Dermis blood vessel endothelial cell (primary cell): Measurements from ENCODE around the gene B3GLCT. TPM values are rescaled to one million over a fixed set of nuclear protein-coding genes. Genes with fewer than 3 reads are reported as not detected.
A peak's percentile ranks its signal among the peaks of the same experiment; 100 is the strongest.
"Not testable (repeated sequence)": the region's sequence is repeated elsewhere in the genome, so short reads cannot be mapped to it uniquely, and the experiment has no call there.

Experiments
- DNase-seq: peaks from one replicate; pipeline ENCODE4 v3.0.0; 2010
- total RNA-seq: library from RNA; depleted of rRNA; stranded (reverse); fragments of >200 nt; gene quantifications from 2 replicates; pipeline ENCODE4 v1.2.3, GENCODE V29; 2014

Gene B3GLCT
- total RNA-seq, 1 donor from 2014 or later, result 20.4 TPM

DNA sequence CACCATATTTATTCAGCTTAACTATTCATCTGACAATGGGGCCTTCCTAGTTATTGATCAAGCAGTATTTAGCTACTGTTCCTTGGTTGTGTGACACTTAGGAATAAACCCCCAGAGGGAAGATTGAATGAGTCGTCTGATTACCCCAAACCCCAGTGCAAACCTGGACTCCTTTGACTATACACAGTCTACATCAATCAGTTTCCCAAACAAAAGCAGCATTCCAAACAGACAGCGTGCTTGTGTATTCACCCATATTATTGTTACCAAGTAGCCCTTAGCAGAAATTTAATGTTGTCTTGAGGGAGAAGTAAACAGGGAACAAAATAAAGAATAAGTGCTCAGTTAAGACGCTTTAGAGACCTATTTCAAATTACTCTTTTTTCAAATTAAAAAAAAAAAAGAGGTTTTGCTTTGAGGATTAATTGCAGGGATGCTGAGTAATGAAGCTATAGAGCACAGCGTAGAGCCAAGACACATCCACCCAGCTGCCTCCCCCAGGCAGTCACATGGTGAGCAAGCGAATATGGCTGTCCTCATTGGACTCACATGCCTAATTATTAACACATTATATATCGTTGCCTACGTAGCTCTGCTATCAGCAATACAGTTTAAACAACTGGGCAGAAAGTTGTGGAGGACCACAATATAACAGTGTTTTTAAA lies 14.7 kb upstream of the B3GLCT start:
- no peak for DNase-seq

DNA sequence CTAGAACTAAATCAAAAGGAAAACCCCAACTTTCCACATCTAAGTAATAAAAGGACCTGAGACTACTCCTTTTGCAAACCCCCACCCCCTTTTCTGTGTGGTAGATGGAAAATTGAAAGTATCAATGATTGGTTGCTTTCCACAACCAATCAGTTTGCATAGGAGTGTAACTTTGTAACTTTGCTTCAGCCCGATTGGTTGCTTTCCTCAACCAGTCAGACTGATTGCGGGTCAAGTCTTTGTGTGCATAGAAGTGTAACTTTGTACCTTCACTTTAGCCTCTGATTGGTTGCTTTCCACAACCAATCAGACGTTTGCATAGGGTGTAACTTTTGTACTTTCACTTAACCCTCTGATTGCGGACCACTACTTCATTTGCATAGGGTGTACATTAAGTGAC lies 8.0 kb upstream of the B3GLCT start:
- DNase-seq, result no peak

DNA sequence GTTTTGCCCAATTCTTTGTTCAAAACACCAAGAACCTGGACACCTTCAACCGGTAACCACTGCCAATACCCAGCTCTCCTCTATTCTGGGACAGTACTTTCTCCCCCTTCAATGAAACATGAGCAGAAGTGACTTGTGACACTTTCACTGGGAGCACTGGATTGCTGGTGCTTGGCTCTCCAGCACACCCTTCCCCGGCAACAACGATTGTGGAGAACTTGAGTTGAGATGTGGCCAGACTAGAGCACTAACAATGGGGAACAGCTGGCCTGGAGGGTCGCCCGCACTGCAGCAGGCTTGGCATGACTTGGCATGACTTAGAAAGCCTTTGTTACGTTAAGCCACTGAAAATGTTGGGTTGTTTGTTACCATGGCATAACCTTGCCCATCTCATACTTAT lies 7.5 kb upstream of the B3GLCT start:
- DNase-seq, result no peak

DNA sequence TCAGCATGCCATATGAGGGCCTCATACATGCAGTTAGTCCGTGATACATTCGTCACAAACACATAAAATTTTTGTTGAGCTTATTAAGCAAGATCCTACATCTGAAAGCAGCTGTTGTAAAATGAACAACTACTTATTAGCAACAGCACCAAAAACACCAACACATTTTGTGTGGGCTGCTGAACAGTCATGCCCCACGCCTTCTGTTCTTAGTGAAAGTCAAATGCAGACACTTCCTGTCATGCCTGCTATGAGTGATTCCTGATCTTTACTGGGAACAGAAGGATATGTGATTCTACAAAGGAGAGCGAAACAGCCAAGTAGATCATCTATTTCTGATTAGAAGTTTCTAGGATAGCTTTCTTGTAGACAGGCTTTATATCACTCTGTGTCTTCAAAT lies 4.2 kb upstream of the B3GLCT start:
- DNase-seq, result peak; percentile 28

DNA sequence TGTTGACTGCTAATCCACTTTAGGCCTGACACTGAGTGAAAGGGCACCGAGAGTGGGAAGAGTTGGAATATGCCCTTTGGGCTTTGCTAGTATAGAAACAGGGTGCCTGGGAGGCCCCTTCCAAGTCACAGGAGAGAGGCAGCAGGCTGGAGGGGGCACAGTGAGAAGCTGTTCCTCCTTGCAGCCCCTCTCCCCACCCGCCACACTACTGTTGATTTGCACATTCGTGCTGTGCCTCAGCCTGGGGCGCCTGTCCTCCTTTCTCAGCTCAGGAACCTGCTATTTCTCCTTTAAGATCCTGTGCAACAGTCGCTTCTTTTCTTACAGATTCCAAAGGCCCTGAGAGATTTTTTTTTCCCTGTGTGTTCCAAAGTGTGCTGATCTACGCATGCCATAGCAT lies 2.8 kb upstream of the B3GLCT start:
- DNase-seq, result no peak

DNA sequence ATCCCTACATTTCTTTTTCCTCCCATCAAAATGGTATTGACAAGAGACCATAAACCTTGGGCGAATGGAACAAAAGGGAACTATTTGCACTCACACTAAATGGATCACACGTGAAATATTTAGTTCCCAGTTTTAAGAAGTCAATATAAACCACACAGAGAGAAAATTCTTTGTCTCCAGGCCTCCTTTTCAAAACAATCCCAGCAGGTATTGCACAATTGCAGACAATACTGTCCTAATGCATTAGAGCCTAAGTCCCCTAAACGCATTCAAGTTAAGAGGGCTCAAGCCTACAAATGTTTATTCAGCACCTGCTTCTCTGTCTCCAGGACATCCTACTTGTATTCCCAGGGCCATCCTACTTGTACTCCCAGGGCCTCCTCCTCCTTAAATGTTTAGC lies 1.3 kb upstream of the B3GLCT start:
- no peak for DNase-seq

DNA sequence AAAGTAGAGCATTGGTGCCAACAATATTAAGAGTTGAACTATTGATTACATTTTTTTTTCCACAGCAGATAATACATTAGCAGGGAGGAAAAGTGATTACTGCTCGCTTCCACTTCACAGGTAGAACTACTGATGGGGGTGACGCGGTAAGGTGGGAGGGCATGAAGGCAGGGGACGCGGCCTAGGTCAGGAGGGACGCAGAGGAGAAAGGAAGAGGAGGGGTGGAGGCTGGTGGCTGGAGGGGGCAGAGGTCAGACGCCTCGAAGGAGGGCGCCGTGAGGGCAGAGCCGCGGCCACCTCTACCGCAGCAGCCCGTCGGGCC lies 287 bp upstream of the B3GLCT start:
- no peak for DNase-seq

DNA sequence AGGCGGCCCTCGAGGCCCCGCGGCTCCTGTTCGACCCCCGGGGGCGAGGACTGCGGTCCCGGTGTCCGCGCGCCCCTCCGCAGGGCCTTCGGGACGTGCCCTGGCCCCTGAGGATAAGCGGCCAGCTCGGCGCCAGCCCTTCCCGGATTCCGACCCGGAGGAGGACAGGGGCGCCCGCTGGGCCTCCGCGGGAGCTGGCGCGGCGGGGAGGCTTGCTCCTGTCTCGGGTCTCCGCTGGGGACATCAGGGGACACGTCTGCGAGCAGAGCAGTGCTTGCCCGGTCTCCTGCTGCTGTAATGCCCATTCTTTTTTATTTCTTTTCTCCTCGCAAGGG lies 829 bp downstream of the B3GLCT start:
- peak; percentile 58 for DNase-seq

DNA sequence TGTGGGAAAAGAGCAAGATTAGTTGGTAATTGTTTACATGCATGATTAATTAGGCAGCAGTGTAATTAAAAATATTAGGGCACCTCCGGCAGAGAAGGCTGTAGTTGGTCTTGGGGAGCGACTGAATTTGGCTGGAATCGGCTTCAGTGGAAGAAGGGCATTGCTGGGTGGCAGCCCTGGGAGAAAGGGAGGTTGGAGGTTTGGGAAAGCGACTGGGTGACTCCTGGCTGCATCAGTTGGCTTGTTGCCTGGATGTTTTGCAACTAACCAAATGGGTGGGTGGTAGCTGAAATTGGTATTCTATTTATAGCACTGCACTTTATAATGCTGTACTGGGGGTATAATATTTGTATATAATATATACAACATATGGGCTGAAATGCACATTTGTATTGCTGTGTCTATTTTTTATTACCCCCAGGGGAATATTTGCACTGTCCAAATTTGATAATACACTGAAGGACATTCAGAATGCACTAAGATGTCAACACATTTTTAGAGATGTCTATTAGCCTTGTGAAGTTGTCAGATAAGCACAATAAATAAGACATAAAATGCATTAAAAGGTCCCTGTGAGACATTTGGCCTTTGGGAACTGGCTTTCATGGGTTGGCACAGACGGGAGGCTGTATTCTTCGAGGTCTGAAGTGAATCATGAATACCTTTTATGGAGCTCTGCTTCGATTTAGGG lies 1.7 kb downstream of the B3GLCT start:
- DNase-seq, result no peak

DNA sequence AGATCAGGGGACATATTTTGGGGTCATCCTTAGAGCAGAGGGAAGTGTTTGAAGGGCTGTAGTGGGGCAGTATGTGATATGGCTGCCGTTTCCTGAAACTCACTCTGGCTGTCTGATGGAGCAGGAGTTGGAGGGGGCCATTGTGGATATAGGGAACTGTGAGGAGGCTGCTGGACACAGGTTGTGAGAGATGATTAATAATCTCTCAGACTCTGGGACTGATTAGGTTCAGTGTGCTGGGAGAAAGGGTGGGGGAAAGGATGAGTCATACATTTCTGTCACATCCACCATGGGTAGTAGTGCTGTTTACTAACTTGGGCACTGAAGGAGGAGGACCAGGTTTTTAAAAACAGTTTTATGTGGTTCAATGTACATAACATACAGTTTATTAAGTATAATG lies 4.8 kb downstream of the B3GLCT start:
- peak; percentile 68 for DNase-seq

DNA sequence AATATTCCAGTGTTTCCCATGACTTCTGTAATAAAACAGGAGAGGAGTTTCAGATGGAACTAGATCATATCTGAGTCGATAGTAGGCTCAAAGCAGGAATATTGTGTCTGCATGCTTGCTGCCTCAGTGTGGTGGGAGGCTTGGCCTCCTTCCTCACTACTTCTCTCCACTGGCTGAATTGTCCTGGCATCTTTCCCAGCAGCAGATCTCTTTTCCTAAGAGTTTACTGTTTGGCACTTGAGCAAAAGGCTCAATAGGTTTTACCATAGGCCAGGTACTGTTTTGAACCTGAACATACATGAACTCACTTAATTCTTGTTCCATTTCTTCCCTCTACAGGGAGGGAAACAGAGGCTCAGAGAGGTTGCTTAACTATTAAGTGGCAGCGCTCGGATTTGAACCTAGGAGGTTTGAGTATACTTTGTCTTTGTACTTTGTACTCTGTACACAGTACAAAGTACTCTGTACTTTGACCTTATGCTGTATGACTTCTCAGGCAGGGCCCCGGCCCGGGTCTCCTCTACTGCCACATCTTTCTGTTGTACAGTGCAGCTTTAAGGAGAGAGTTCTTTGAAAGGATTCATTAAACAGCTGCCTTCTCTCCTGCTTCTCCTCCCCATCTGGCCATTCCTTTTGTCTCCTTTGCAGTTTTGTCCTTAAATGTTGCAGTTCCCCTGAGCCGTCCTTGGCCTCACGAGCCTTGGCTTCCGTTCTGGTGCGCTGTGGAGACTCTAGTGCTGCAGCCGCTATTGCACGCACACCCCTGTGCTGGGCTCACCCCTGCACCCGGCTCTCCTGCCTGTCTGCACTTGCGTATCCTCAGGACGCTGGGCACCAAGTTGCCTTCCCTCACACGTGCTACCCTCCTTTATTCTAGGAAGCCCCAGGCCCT lies 8.1 kb downstream of the B3GLCT start:
- no peak for DNase-seq

DNA sequence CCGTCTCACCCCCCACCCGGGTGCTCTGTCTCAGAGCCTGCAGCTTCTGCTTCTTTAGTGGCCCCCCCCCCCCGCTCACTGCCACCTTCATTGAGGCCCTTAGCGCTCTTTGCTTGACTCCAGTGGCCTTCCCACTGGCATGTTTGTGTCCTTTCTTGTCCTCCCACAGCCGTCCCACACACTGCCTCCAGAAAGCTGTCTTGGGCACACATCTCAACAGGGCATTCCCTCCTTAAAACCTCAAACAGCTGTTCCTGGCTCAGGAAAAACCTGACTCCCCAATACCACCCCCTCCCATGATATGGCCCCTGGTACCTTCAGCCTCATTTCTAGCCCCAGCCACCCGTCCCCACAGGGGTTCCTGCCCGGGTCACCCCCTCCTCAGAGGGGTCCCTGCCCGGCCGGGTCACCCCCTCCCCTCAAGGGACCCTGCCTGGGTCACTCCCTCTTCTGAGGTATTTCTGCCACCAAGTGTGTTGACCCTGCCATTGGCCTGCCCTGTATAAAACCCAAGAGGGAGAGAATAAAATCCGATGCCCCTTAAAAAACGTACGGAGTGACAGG lies 8.9 kb downstream of the B3GLCT start:
- no peak for DNase-seq

DNA sequence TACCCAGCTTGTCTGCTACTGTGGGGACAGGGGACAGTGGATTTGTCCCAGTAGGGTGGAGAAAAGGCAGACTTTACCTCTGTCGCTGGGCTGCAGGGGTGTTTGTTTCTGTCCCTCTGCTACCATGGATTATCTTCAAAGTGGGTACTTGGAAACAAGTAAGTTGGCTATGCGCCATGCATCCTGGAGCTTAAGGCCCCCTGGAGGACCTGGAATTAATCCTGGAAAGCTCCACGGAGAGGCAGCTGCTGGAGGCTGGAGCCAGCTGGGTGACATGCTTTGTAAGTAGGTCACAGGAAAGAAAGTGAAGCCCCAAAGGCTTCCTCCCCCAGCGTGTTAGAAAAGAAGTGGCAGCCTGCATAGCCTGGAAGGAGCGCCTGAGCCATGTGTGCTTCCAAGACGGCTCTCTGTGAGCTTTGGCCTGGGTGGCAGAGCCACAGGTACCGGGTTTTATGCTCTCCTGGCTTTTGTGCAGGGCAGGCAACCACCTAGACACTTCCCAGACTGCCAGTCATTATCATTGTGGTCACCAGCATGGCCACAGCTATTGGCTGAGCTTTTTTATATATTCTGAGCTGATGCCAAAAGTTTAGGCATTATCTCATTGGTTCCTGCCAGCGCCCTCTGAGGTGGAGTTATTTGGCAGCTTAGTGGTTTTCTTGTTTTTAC lies 9.5 kb downstream of the B3GLCT start:
- peak; percentile 58 for DNase-seq

DNA sequence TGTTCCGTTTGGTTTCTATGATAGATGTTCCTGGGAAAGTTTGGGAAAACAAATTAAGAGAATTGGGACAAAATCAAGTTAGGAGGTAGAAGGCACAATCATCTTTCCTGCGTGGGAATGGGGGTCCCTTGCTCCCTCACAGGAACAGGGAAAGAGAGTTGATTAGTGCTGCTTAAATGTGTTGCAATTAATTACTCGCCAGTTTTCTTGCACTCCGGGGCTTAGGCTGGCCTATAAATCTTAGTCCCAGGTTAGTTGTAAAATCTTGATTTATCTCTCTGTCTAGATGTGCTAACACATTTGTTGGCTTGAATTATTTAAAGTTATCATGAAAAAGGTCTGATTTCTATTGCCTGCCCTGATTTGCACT lies 10.1 kb downstream of the B3GLCT start:
- DNase-seq, result no peak

DNA sequence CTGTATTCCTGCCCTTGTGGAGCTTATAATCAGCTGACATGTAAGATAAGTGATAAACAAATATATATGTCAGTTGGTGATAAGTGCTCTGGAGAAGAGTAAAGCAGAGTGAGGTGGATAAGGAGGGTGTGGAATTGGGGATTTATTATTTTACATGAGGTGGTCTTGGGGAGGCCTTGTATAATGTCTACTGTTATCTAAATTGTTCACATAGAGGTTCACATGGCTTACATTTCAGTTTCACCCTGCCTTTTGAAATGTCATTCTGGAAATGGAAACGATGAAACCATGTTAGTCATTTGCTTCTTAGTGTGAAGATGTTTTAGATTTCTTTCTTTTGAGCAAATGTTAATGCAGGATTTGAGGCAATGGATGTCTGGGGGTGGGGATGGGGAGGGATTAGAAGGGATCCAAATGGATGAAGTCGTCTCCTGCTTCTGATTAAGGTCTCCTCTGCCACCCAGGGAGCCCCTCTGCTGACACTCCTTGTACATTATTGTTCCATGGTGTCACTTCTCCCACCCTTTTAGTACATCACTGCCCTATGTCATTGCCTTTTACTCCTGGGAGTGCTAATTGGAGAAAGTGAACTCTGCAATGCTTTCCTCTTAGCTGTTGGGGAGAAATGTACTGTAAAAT lies 14.0 kb downstream of the B3GLCT start:
- no peak for DNase-seq

DNA sequence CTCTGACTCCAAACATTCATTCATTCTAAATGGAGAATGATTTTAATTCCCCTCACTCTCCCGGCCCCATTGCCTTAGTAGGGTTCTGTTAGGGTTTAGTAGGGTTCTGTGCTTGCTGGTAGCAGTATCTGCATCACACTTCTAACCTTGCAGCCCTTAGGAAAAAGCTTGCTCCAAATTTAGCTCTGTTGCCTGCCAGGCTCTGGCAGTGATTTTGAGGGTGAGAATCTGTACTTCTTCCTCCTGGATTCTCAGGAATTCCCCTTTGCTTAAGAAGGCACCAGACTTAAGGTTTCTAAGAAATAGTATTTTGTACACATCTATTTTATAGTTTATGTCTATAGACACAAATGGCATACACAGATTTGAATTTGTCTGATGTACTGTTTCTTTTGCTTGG lies 14.7 kb downstream of the B3GLCT start:
- no peak for DNase-seq

DNA sequence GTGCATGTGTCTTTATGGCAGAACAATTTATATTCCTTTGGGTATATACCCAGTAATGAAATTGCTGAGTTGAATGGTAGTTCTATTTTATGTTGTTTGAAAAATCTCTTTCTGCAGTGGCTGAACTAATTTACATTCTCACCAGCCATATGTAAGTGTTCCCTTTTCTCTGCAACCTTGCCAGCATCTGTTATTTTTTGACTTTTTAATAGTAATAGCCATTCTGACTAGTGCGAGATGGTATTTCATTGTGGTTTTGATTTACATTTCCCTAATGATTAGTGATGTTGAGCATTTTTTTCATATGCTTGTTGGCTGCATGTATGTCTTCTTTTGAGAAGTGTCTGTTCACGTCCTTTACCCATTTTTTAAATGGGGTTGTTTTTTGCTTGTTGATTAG lies 17.1 kb downstream of the B3GLCT start:
- DNase-seq, result not testable (repeated sequence)

DNA sequence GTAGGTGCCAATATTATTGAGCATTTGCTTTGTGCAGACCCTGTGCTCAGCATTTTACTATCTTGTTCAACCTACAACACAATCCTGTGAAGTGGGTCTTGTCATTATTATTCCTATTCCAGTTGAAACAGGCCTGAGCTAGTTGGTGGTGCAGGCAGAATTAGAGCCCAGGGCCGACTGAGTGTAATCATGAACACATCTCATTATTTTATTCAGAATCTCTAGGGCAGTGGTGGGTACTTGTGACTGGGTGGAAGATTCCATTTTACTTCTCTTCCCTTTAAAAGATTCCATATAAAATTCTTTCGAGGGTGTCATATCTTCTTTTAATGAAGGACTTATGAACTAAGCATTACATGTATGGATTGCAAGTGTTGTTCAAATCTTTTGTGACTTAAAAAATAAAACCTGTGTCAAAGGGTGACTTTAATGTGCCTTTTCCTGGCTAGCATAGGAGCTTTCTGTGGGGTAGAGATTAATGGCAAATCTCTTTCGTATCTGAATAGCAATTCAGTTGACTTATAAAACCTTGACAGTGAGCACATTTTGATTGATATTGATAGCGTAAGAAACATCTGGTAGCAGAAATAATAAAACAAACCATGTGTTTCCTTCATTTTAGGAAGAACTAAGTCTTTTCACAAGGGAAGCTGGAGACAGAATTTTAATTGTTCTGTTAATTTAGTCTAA lies 20.3 kb downstream of the B3GLCT start:
- no peak for DNase-seq

DNA sequence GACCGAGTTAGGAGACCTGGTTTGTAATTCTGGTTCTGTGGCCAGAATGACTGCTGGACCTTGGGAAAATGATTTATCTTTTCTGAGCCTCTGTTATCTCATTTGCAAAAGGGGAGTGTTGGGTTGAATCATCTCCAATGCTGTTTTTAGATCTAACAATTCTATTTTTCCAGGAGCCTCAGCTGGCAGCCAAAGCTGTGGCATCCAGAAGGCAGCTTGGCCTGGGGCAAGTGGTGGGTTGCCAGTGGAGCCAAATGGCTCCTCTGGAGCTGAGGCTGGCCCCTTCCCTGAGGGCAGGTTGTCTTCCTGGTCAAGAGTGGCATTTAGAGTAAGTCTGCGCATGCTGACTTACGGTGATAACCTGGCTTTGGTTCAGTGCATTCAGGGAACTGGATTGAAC lies 21.3 kb downstream of the B3GLCT start:
- no peak for DNase-seq

DNA sequence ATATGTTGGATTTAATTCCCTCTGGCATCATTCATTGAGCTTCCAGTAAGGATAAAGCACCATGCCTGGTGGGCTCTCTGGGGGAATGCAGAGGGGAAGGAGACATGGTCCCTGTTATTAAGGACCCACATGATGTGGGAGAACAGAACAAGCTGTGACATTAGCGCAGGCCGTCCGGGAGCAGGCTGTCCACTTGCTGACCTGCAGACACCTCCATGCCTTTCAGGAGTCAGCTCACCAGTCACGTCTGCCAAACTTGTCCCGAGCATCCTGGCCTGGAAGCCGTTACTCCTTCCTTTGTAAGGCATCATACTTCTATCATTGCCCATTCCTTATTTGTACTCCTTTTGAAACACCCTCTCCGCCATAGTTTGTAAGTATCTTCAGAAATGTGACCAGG lies 23.4 kb downstream of the B3GLCT start:
- no peak for DNase-seq

DNA sequence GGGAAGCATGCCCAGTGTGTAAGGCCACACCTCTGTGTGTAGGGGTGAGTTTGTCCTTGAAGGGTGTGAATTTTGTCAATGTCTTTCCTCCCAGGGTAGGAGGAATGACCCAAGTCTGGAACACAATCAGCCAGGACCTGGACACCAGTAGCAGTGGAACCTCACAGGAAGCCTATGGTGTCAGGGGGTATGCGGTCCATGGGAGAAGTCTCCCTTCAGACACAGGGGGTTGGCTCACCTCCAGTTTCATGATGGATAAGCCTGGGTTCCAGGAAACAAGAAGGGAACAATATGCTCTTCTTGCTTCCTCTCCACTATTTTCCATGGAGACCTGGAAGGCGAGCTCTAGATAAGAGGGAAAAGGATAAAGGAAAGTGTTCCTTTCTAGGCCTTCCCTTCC lies 23.9 kb downstream of the B3GLCT start:
- no peak for DNase-seq

DNA sequence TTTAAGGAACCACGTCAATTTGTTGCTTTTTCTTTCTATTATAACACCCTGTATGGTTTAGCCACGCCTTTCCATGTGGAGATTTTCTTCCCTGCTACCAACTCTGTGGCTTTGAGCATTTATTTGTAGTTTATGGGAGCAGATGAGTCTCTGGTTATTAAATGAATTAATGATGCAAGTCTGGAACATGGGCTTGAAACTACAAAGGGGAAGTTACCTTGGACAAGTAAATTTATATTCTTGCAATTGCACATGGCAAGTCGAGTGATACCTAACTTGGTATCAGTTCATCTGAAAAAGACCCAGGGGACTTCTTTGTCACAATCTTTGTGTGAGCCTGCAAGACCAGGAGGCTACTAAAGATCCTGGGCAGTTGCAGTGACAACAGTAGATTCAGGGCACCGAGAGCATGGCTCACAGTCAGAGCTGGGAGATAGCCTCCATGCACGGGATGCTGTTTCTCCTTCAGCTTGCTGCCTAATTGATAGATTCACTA lies 24.4 kb downstream of the B3GLCT start:
- DNase-seq, result no peak
